NK-92 (cell line): Measurements from ENCODE around the gene QARS1.

Source experiments
- DNase-seq: peaks from one replicate; lab custom pipeline; 2025; ENCODE audit not compliant: unreplicated experiment; lab: John Stamatoyannopoulos, UW

The QARS1 gene

GRCh38 chr3:49120438-49121131 is 16.0 kb upstream of the QARS1 start, which contains the start of gene USP19:
Gene USP19, minus strand, starts transcription at chr3:49120823. Its CDS starts 1,678 bp downstream, at chr3:49119145.
- peak; percentile 68 for DNase-seq

DNA sequence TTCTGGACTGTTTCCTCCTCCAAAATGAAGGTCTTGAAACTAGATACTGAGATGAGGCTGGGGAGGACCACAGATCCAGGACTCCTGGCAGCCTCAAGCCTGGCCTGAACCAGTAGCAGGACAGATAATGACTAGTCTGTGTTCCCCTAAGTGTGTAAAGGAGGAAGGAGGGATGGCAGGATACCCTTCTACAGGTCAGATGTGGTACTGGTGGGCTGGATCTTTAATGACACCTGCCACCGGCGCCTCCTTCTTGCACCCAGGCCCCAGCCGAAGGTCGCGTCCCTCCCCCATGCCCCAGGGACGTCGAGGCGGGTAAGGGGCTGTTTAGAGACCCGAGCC is 15.5 kb upstream of the QARS1 start:
- no peak for DNase-seq

DNA sequence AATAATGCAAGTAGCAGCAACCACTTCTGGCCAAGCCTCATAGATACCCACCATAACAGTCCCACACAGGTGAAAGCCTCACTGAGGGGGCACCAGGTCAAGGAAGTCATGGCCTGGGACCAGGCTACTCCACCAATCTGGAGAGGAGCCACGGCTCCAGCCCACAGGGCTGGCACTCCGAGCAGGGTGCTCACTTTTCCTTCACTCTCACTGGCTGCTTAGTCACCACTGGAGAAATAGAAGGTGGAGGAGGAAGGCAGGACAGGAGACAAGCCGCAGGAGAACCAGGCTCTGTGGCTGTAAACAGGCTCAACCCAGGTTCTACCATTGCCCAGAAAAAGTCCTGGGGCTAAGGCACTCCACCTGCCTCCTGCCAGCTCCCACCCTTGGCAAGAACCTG is 14.9 kb upstream of the QARS1 start:
- DNase-seq, result no peak

- DNase-seq, result no peak
Observed at GRCh38 chr3:49119036-49119435, 14.5 kb upstream of the QARS1 start.

DNA sequence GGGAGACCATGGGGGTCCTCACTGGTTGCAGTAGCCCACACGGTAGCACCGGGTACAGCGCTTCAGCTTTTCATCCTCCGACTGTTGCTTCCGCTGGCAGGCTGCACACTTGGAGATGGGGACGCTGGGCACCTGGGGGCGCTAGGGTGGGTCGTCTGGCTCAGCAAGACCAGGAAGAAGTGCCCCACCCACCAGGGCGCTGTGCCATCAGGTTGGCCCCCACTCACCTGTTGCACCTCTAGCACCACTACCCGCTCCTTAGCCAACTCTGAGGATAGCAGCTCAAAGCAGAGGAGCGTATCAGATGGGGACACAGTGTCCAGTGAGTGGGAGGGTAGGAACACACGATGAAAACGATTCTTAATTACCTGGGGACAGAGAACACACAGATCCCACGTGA is 7.7 kb upstream of the QARS1 start:
- no peak for DNase-seq

DNA sequence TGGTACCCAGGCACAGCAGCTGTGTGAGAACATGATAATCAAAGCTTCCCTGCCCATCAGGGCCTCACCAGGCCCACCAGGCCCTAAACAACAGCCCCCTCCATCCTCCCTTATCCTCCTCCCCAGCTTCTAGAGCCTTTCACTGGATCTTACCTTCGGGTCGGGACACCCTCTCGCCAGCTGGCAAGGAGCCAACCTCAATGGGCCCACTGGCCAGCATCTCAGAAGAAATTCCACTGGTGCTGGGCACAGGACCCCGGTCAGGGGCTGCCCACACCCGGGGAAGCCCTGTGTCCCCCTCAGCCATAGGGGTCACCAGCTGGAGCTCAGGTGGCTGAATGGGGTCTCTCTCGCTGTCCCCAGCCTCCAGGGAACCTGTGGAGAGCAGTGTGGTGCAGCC is 6.8 kb upstream of the QARS1 start:
- no peak for DNase-seq

DNA sequence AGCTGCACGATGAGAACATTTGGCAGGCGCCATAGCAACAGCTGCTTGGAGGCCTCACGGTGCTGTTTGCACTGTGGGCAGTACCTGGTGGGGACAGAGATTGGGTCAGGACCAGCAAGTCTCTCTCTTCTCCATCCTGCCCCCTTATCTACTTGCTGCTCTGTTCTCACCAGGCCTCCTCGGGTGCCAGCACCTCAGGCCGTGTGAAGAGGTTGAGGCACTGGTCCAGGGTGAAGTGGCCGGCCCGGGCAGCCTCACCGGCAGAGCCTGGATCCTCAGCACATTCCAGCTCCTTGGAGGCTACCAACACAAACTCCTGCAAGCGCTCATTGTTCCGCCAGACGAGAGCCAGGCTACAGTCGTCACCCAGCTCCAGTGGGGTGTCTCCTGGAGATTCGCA is 6.2 kb upstream of the QARS1 start:
- no peak for DNase-seq

- no peak for DNase-seq
Observed at GRCh38 chr3:49108346-49108745, 3.8 kb upstream of the QARS1 start.

DNA sequence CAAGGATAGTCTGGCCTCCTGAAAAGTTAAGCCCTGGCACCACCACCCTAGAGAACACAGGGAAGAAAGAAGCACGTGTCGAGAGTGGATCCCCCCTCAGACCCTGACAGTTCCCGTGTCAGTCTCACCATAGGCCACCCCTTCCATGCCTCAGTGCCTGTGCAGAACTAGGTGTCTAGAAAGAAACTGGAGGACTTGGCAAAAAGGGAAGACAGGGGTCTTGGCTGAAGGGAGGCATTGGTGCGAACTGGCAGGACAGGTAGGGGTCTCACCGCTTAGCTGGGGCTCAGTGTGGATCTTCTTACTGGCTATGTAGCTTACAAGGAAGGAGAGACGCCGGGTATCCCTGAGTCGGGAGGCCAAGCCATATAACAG is 518 bp downstream of the QARS1 start:
- DNase-seq, result no peak

- DNase-seq, result no peak
Observed at GRCh38 chr3:49100046-49100615, 4.4 kb downstream of the QARS1 start.

DNA sequence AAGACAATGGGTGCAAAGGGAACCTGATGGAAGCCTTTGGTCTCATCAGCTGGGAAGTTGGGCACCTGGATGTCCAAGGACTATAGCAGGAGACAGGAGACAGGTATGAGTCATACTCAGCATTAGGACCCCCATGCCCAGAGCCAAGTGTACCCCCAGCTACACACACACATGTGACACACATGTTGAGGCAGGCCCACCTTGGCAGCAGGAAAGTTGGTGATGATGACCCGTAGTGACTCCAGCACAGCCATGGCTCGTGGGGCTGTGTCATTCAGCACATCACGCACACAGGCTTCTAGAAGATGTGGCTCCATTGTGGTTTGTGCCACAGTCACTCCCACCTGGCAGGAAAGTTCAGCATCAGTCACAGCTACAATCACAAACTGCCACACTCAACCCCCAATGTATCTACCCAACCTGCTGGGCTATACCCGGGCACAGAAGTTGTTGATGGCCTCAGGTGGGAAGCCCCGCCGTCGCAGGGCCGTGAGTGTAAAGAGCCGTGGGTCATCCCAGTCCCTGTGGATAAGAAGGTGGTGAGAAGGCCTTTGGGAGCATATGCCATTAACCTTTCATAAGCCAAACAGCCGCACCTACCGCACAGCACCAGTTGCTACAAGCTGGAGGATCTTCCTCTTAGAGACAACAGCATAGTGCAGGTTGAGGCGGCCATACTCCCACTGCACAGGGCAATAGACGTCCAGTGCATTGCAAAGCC is 5.5 kb downstream of the QARS1 start:
- no peak for DNase-seq

GRCh38 chr3:49098429-49098828 is 6.1 kb downstream of the QARS1 start:
- no peak for DNase-seq

DNA sequence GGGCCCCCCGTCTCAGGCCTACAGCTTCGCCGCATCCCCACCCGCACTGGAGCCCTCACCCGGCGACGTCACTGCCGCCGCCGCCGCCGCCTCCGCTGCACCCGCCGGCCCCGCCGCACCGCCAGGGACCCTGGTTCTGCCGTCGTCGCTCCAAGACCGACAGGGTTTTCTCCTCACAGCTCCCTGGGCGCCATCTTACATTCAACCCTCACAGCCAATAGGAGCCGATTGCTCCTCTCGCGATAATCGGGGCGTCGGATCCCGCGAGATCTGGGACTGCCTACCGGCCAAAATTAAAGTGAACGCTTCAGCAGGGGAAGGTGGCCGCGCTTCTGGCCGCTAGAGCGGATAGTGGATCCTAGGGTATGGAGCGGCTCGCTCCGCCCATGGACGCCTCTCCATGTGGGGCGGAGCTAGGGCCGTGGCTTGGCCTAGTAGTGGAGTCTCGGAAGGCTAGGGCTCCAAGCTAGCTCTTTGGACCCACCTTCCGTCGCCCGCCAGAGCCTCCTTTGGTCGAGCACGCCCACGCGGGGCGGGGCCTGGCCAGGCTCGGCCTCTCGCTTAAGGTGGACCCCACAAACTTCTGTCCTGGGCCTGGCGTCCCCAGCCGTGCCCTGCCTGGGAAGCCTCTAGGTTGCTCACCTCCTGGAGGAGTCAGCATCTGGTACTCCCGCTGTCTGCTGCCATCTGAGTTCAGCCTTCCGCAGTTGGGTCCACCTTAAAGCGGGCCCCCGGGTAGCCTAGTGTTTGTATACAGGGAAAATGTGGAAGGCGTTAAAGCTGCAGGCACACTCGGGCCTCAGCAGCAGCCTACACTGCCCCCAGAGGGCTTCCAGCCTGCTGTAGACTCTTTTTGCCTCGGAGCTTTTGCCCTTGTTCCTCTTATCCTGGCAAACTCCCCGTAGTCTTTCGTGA is 10.4 kb downstream of the QARS1 start, which contains the start of gene QRICH1:
Gene QRICH1, minus strand, starts transcription at position 219 of the 915 bp plus-strand sequence. CDS start 17,054 bp downstream, outside the sequence.
- DNase-seq, result peak; percentile 82

GRCh38 chr3:49092938-49093852 is 11.4 kb downstream of the QARS1 start:
- no peak for DNase-seq

DNA sequence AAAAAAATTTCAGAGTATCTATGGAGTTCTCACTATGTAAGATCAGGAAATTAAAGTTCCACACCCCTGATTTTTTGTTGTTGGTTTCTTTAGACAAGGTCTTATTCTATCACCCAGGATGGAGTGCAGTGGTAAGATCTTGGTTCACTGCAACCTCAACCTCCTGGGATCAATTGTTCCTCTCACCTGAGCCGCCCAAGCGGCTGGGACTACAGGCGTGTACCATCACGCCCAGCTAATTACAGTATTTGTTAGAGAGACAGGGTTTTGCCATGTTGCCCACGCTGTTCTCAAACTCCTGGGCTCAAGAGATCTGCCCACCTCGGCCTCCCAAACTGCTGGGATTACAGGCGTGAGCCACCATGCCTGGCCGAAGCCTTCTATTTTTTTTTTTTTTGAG is 23.1 kb downstream of the QARS1 start:
- no peak for DNase-seq

DNA sequence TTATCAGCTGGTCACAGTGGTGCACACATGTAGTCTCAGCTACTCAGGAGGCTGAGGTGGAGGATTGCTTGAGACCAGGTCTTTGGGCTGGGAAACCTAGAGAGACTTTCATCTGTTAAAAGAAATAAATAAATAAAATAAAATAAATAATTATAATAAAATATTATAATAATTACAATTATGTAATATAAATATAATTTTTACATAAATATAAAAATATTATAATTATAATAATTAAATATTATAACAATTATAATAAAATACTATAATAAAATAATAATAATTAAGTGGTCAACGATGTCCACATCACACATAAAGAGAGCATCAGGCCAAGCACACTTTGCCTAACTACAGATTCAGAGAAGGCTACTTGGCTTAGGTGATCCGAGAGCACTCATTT is 25.3 kb downstream of the QARS1 start:
- DNase-seq, result no peak

DNA sequence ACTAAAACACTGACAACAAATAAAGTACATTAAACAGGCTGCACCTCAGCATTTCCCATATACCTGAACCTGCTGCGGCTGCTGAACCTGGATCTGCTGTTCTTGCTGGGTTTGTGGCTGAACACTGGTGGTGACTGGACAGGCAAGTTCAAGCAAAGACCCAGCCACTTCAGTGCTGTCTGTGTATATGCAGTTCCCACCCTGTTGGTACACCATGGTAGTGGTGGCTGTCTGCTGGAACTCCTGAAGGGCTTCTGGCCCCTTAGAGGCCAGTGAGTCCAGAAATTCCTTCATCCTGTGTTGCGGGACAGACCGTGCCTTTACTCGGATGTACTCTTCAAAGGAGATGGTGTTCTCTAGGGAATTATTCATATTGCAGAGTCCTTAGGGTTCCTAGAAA is 27.9 kb downstream of the QARS1 start:
- DNase-seq, result no peak

GRCh38 chr3:49076116-49076515 is 28.4 kb downstream of the QARS1 start:
- DNase-seq, result no peak

GRCh38 chr3:49058011-49058410 is 46.5 kb downstream of the QARS1 start:
- no peak for DNase-seq

DNA sequence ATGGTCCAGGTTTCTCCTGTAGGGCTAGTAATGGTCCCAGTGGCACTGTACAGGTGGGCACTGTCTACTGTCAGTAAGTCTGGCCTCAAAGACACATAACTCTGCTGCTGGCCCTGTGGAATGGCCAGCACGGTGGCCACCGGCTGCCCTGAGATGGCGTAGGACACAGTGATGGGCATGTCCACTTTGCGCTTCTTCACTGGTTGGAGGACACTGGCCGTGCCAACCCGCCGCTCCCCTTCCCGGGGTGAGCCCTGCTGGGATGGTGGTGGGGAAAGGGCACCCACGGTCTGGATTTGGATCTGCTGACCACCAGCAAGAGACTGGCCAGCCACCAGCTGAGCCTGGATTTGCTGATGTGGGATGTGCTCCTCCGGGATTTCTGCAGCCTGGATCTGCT is 47.3 kb downstream of the QARS1 start:
- DNase-seq, result no peak
